HG03066 (cell line): Measurements from ENCODE around the gene CGNL1.

ENCODE experiments used
- ATAC-seq: cut with Tn5 transposase; IDR thresholded peaks from one replicate; pipeline ENCODE4 v1.9.1; 2021; ENCODE audit warnings: low read depth; ENCODE audit not compliant: unreplicated experiment

The CGNL1 gene

GRCh38 chr15:57516327-57517029 lies 140.2 kb downstream of the CGNL1 start:
- no peak for ATAC-seq

GRCh38 chr15:57517030-57517671 lies 140.8 kb downstream of the CGNL1 start:
- no peak for ATAC-seq

- no peak for ATAC-seq
These were observed 142.6 kb downstream of the CGNL1 start for GRCh38 chr15:57518779-57519405.

- no peak for ATAC-seq
These were observed 143.5 kb downstream of the CGNL1 start for GRCh38 chr15:57519806-57520205.

- ATAC-seq, result no peak
These were observed 145.2 kb downstream of the CGNL1 start for GRCh38 chr15:57521503-57521902.

GRCh38 chr15:57522148-57522547 lies 145.8 kb downstream of the CGNL1 start:
- ATAC-seq, result no peak

GRCh38 chr15:57525581-57525980 lies 149.3 kb downstream of the CGNL1 start:
- ATAC-seq, result no peak

- ATAC-seq, result no peak
These were observed 149.8 kb downstream of the CGNL1 start for GRCh38 chr15:57526076-57526475.

GRCh38 chr15:57526615-57527014 lies 150.3 kb downstream of the CGNL1 start:
- no peak for ATAC-seq

- peak; percentile 58 for ATAC-seq
These were observed 151.2 kb downstream of the CGNL1 start for GRCh38 chr15:57527382-57528091.

GRCh38 chr15:57528940-57529565 lies 152.7 kb downstream of the CGNL1 start:
- ATAC-seq, result no peak

GRCh38 chr15:57529748-57530147 lies 153.4 kb downstream of the CGNL1 start:
- ATAC-seq, result no peak

GRCh38 chr15:57532731-57533447 lies 156.6 kb downstream of the CGNL1 start:
- ATAC-seq, result no peak

GRCh38 chr15:57533448-57533799 lies 157.1 kb downstream of the CGNL1 start:
- ATAC-seq, result no peak

GRCh38 chr15:57534281-57534680 lies 158.0 kb downstream of the CGNL1 start:
- ATAC-seq, result no peak

GRCh38 chr15:57537072-57537471 lies 160.8 kb downstream of the CGNL1 start:
- no peak for ATAC-seq

- ATAC-seq, result no peak
These were observed 161.4 kb downstream of the CGNL1 start for GRCh38 chr15:57537488-57538264.

- ATAC-seq, result no peak
These were observed 161.9 kb downstream of the CGNL1 start for GRCh38 chr15:57538265-57538529.

GRCh38 chr15:57538821-57539220 lies 162.5 kb downstream of the CGNL1 start:
- no peak for ATAC-seq

- ATAC-seq, result no peak
These were observed 163.9 kb downstream of the CGNL1 start for GRCh38 chr15:57540211-57540610.
